NCI-H524 (cell line): ENCODE results near the gene SYK.
"Not testable (repeated sequence)": the region's sequence is repeated elsewhere in the genome, so short reads cannot be mapped to it uniquely, and the experiment has no call there.

ENCODE experiments used
- DNase-seq, 2 experiments: peaks; one replicate each; lab custom pipeline; 2025; lab: John Stamatoyannopoulos, UW

Gene SYK

DNA sequence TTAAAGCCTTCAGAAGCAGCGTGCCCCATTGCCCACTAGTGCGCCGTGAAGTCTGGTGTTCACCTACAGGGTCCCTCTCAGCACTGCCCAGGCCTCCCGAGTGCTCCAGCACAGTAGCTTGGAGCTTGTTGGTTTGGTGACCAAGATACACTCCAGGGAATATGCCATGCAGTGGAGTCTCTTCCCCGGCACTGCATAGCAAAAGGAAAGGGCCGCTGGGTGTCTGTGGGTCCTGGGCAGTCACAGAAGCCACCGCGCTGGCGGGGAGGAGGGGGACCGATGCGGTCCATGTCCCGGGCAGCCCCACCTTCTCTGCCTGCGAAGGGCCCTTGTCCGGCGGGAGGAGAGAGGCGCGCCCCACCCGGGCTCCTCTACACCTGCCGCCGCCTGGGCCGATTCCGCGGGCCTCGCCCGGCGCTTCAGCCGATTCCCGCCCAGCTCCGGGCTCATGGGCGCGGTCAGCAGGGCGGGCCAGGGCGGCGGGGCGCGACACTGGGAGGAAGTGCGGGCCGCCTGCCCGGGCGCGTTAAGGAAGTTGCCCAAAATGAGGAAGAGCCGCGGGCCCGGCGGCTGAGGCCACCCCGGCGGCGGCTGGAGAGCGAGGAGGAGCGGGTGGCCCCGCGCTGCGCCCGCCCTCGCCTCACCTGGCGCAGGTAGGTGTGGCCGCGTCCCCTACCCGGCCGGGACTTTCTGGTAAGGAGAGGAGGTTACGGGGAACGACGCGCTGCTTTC lies at the start of gene SYK:
SYK (plus strand) TSS at position 579 of the 732 bp plus-strand sequence. CDS start 42,080 bp downstream, outside the sequence.
- no peak for DNase-seq

DNA sequence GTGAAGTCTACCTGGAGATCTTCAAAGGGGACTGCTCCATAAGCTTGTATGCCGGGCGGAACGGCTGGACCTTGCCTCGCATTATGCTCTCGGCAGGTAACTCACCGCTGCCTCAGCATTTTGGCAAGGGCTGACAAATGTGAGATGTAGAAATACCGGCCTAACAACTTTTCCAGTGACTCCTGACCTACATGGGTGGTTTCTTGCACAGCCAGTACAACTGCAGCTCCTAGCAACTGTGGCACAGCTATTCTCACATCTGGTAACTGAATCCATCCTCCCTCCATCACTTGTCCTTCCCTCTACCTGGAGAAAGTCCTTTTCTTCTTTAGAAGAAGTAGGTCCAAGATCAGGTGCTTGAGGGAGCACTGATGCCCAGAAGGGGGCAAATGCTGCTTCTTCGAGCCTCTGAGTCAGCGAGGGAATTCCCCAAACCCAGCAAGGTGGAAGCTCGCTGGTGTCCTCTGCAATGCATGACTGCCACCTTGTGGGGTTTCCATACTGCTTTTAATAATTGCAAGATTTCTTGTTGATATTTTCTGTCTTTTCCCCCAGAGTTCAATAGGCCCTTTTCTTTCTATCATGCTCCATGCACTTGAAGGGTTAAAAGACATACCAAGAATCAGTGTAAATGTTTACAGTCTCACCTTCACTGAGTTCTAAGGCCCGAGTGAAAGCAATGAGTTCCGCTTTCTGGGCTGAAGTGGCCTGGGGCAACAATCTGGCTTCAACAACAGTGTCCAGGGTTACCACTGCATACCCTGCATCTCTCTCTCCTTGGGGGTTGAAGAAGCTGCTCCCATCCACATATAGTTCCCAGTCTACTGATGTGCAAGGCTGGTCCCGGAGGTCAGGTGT lies 45.9 kb upstream of the SYK start:
- peak; percentile 32 to 64 for DNase-seq

GRCh38 chr9:90760577-90760976 lies 41.0 kb upstream of the SYK start:
- DNase-seq, result not testable (repeated sequence)

- DNase-seq, result no peak
Measured at GRCh38 chr9:90766731-90767130, 34.9 kb upstream of the SYK start.

DNA sequence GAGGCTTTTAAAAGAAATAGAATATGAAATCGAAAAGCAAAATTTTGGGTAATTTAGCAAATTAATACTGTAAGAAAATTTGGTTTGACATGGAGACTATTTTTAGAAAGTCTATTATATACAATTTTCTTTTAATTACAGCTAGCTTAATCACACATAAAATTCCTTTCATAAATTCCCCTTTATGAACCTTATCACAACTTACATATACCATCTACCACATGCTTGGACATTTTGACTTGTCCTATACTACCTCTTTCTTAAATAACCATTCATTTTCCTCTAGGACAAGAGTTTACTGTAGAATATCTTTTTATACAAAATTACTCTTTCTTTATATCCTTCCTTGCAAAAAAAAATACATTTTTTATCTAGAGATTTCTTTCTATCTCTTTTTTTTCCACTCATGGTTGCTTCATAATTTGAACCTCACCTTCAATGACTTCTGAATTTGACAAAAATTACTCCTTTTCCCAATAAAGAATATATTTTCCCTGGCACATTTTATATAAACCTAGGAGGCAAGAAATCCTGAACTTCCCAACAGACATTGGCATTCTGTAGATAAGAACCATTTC lies 34.0 kb upstream of the SYK start:
- no peak for DNase-seq

DNA sequence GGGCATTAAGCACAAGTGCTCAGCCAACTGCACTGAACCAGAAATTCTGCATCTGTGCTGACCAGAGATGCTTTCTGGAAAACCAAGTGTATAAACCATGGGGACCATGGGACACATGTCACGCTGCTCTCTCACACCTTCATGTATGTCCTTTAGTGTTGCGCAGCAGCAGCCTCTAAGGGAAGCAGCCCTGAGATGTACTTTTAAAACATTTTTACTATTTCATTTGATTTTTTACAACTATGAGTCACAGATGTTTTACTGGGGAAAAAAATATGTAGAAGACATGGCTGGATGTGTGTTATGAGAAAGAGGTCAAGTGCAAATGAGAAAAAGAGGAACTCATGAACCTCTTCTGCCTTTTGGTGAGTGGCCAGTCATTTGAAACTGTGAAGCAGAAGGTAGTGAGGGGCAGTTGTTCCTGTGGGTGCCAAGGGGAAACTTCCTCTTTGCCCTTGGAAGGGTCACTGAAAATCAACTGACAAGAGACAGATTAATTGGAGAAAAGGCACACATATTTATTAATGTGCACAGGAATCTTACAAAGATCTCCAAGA lies 31.4 kb upstream of the SYK start:
- no peak for DNase-seq

DNA sequence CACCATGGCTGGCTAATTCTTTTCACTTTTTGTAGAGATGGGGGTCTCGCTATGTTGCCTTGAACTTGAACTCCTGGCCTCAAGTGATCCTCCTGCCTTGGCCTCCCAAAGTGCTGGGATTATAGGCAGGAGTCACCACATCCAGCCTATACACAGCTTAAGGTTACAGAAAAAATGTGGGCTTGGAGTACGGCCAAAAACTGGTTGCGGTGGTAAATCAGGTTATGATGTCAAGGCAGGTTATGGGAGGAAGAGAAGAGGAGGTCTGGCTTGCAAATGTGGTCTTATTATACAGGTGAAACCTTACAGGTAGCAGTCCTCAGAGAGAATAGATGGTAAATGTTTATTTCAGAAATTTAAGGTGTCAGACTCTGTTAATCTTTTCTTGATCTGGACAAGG lies 30.7 kb upstream of the SYK start:
- DNase-seq, result no peak

GRCh38 chr9:90772386-90772785 lies 29.2 kb upstream of the SYK start:
- DNase-seq, result no peak

- peak; percentile 5 to 52 for DNase-seq
Measured at GRCh38 chr9:90773617-90774016, 28.0 kb upstream of the SYK start.

GRCh38 chr9:90774071-90774470 lies 27.5 kb upstream of the SYK start:
- DNase-seq, result no peak

DNA sequence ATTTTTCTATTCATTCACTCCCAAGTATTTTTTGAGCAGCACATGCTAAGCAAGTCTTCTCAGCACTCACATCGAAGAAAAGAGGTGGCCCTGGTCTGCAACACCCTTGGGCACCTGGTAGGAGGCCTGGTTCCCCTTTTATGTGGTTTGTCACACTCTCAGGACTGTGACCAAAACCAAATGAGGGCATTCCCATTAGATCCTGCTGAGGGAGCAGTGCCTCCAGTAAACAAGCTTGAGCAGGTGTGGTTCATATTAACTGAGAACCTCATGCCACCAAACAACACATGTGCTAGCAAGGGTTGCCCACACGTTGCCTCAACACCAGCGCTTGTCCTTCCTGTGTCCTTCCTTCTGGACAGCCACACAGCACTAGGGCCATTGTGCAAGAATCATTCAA lies 26.9 kb upstream of the SYK start:
- peak in 1 of 2 experiments; percentile 43 for DNase-seq

DNA sequence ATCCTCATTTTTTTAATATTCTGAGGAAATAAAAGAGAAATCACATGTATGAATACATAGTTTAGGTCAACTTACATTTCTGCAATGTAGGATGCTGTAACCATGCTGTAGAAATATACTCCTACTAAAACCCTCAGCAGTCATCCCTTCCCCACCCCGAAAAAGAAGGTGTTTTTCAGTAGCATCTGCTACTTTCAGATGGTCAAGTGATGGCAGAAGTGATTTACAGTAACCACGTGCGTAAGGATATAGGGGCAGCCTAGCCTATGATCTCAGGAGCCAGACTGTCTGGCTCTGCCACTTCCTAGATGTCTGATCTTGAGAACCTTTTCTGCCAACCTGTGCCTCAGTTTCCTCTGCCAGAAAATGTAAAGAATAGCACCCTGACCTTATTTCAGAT lies 26.0 kb upstream of the SYK start:
- DNase-seq, result peak; percentile 45 to 75

DNA sequence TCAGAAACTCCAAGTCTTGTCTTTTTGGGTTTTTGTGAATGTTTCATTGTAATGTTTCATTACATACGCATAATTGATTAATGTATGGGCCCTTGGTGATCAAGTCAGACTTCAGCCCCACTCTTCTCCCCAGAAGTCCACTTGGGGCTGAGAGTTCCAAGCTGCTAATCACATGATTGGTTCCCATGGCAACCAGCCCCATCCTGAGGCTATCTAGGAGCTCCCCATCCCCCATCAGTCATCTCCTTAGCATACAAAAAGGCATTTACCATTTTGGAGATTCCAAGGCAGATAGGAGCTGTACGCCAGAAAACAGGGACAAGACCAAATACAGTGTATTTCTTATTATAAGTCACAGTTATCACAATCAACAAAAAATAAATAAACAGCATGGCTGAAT lies 22.9 kb upstream of the SYK start:
- peak; percentile 52 to 68 for DNase-seq

DNA sequence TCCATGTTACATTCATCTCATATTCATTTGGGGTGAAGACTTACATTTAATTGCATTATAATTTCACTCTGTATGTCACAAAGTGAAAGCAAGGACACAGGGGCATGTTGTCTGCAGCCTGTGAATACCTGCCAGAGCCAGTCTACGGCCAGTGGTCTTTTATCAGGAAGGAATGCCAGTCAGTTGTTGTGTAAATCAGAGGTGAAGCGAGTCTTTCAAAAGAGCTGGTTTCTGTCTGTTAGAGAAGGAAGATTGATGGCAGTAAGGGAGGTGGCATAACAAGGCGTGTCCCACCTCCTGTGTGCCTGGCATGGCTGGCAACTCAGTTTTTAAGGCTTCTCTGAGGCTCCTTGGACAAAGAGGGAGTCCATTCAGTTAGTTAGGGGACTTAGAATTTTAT lies 18.1 kb upstream of the SYK start:
- no peak for DNase-seq

DNA sequence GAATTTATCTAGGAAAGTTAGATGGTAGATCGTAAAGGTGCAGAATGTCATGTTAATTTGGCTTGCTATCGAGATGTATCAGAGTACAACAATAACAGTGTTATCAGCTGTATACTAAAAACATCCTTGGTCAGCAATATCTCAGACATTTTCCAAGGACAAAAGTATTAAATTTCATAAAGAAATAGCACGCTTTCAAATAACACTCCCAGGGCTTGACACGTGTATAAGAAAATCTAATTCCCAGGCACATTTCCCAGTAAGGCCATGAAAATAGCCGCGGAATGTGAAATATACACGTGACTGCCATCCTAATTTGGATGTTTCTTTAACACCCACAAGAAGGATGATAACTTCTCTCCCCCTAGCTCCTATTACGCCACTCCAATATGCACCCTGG lies 17.7 kb upstream of the SYK start:
- DNase-seq, result no peak

GRCh38 chr9:90787771-90788460 lies 13.7 kb upstream of the SYK start:
- DNase-seq, result no peak

DNA sequence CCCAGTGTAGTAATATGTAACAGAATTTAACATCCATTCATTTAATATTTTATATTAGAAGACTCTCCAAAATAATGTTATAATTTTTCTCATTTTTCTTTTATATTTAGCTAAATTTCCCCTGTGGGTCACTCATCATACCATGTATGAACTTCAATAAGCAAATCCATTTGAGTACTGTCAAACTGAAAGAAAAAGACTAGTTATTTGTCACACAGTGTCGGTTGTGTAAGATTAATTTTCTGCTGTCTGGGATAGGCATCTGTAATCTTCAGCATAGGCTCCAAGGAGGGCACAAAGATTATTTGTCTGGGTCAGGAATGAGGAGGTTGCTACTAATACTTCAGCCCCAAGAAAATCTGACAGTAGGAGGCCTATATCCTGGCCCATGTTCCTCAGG lies 13.1 kb upstream of the SYK start:
- DNase-seq, result not testable (repeated sequence)

DNA sequence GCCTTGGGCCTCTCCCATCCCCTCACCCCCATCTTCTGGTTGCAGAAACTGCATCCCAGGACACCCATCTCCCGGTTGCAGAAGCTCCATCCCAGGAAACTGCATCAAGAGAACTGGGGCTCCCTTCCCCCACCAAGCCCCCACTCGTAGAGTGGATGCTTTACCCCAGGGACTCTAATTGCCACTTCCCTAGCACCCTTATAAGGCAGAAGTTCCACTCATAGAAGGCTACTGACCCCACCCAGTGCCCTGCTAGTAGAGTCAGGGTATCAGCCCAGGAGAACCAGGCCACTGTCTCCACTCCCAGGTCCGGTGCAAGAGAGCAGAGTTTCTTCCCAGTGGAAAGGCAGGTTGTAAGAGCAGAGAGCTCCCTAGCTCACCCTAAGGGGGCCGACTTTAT lies 12.2 kb upstream of the SYK start:
- no peak for DNase-seq

DNA sequence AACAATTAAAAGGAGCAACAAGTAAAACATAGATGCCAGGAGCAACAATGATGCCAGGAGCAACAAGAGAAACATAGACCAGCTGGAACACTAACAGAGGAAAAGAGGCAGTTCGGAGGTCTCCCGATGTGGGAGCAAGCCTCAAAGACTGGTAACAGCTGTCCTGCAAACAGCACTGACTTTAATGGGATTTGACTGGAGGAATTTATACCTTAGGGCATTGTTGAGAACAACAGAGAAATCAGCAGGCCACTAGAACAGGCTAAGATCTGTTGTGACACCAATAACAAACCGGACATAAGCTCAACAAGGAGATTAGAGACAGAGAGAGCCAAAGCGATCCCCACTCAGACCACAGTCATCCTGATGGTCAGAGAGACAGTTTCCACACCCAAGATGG lies 11.8 kb upstream of the SYK start:
- DNase-seq, result no peak

GRCh38 chr9:90793024-90793423 lies 8.6 kb upstream of the SYK start:
- DNase-seq, result not testable (repeated sequence)

DNA sequence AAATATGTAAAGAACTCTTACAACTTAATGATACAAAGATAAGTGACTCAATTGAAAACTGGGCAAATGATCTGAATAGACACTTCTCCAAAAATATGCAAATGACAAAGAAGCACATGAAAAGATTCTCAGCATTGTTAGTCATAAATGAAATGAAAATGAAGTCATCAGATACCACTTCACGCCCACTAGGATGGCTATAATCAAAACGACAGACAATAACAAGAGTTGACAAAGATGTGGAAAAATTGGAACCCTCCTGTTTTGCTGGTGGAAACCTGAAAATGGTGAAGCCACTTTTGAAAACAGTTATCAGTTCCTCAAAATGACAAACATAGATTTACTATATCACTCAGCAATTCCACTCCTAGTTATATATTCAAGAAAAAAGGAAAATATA lies 7.9 kb upstream of the SYK start:
- DNase-seq, result no peak

- no peak for DNase-seq
Measured at GRCh38 chr9:90795084-90795483, 6.5 kb upstream of the SYK start.
